Measurements from ENCODE around the gene C1QTNF12.

DNA sequence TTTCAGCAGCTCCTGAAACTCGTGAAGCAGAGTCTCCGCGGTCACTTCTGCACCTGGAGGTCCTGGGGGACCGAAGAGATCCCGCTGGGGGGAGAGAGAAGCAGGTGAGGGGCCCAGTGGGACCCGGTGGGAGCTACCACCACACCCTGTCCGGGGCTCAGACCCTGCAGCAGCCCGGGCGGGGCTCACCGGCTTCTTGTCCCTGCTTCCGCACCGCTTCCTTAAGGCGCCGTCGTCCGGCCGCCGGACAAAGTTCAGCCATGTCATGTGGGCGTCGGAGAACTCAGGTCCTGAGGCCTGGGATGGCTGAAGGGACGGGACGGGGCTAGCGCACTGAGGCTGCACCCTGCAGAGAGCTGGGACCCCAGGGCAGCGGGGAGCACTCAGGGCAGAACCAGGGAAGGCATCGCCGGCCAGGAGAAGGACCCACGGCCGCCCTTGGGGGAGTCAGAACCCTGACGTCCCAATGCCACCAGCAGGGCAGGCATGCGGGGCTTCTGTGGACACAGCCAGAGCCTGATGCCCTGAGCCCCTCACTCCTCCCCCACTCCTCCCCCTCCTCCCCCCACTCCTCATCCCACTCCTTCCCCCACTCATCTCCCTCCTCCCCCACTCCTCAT is 2.2 kb downstream of the C1QTNF12 start:
- TF ChIP-seq, protein P1, sequence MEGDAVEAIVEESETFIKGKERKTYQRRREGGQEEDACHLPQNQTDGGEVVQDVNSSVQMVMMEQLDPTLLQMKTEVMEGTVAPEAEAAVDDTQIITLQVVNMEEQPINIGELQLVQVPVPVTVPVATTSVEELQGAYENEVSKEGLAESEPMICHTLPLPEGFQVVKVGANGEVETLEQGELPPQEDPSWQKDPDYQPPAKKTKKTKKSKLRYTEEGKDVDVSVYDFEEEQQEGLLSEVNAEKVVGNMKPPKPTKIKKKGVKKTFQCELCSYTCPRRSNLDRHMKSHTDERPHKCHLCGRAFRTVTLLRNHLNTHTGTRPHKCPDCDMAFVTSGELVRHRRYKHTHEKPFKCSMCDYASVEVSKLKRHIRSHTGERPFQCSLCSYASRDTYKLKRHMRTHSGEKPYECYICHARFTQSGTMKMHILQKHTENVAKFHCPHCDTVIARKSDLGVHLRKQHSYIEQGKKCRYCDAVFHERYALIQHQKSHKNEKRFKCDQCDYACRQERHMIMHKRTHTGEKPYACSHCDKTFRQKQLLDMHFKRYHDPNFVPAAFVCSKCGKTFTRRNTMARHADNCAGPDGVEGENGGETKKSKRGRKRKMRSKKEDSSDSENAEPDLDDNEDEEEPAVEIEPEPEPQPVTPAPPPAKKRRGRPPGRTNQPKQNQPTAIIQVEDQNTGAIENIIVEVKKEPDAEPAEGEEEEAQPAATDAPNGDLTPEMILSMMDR (IDR thresholded peaks at IDR 0.05), result no peak
- TF ChIP-seq POLR2A (IDR thresholded peaks at IDR 0.05), result no peak
